ENCODE data around the gene ADAMTS3. TPM values are rescaled to one million over a fixed set of nuclear protein-coding genes. Genes with fewer than 3 reads are reported as not detected.

The ADAMTS3 gene
- total RNA-seq, 1 donor = 2.2 TPM

- no peaks in the 10 kb centered on the region for H3K36me3 ChIP-seq (ENCODE audit: insufficient read depth, low read length)
- TF ChIP-seq CTCF (IDR thresholded peaks at IDR 0.05; ENCODE audit: extremely low read depth, low read depth, low read length) = no peak
- H2AFZ ChIP-seq (ENCODE audit: low read length) = no peak overlapping the region
- no peaks in the 10 kb centered on the region for H3K9me3 ChIP-seq (ENCODE audit: low read depth, low read length)
- DNase-seq (ENCODE audit: insufficient read length, low spot score, missing footprints) = no peak
- peaks cover 4% of the 10 kb centered on the region for H3K4me1 ChIP-seq (ENCODE audit: insufficient read depth, low read length)
- H3K27me3 ChIP-seq (ENCODE audit: insufficient read depth, low read length) = no peaks in the 10 kb centered on the region
- no peak overlapping the region for H3K4me3 ChIP-seq (ENCODE audit: insufficient read depth, low read length)
- no peak overlapping the region for H3K4me2 ChIP-seq (ENCODE audit: insufficient read depth, low read length)
- no peaks in the 10 kb centered on the region for H4K20me1 ChIP-seq (ENCODE audit: insufficient read depth, low read length)
- no peak overlapping the region for H3K27ac ChIP-seq (ENCODE audit: low read depth, low read length)
- no peaks in the 10 kb centered on the region for H3K79me2 ChIP-seq (ENCODE audit: insufficient read depth, low read length)
Observed at GRCh38 chr4:72432975-72433374, 136.0 kb downstream of the ADAMTS3 start.

- Histone ChIP-seq H2AFZ (ENCODE audit: low read length) (no peak overlapping the region), H4K20me1 (ENCODE audit: insufficient read depth, low read length) (no peaks in the 10 kb centered on the region), H3K4me3 (ENCODE audit: insufficient read depth, low read length) (no peak overlapping the region), H3K4me2 (ENCODE audit: insufficient read depth, low read length) (no peak overlapping the region), H3K36me3 (ENCODE audit: insufficient read depth, low read length) (no peaks in the 10 kb centered on the region), H3K4me1 (ENCODE audit: insufficient read depth, low read length) (peaks cover 4% of the 10 kb centered on the region), H3K27ac (ENCODE audit: low read depth, low read length) (no peak overlapping the region), H3K9me3 (ENCODE audit: low read depth, low read length) (no peaks in the 10 kb centered on the region), H3K79me2 (ENCODE audit: insufficient read depth, low read length) (no peaks in the 10 kb centered on the region), H3K27me3 (ENCODE audit: insufficient read depth, low read length) (no peaks in the 10 kb centered on the region)
- no peak for TF ChIP-seq CTCF (IDR thresholded peaks at IDR 0.05; ENCODE audit: extremely low read depth, low read depth, low read length)
- DNase-seq (ENCODE audit: insufficient read length, low spot score, missing footprints) = no peak
Observed at GRCh38 chr4:72432282-72432681, 136.7 kb downstream of the ADAMTS3 start.

GRCh38 chr4:72430988-72431387, 138.0 kb downstream of the ADAMTS3 start:
- TF ChIP-seq CTCF (IDR thresholded peaks at IDR 0.05; ENCODE audit: extremely low read depth, low read depth, low read length) = no peak
- Histone ChIP-seq H3K27ac (ENCODE audit: low read depth, low read length) (no peak overlapping the region), H2AFZ (ENCODE audit: low read length) (no peak overlapping the region), H3K4me2 (ENCODE audit: insufficient read depth, low read length) (no peak overlapping the region), H3K9me3 (ENCODE audit: low read depth, low read length) (no peaks in the 10 kb centered on the region), H3K4me1 (ENCODE audit: insufficient read depth, low read length) (peaks cover 4% of the 10 kb centered on the region), H3K79me2 (ENCODE audit: insufficient read depth, low read length) (no peaks in the 10 kb centered on the region), H4K20me1 (ENCODE audit: insufficient read depth, low read length) (no peaks in the 10 kb centered on the region), H3K27me3 (ENCODE audit: insufficient read depth, low read length) (no peaks in the 10 kb centered on the region), H3K36me3 (ENCODE audit: insufficient read depth, low read length) (no peaks in the 10 kb centered on the region), H3K4me3 (ENCODE audit: insufficient read depth, low read length) (no peak overlapping the region)
- no peak for DNase-seq (ENCODE audit: insufficient read length, low spot score, missing footprints)

GRCh38 chr4:72430050-72430449, 139.0 kb downstream of the ADAMTS3 start:
- H2AFZ ChIP-seq (ENCODE audit: low read length) = no peak overlapping the region
- peaks cover 4% of the 10 kb centered on the region for H3K4me1 ChIP-seq (ENCODE audit: insufficient read depth, low read length)
- H3K27ac ChIP-seq (ENCODE audit: low read depth, low read length) = no peak overlapping the region
- no peaks in the 10 kb centered on the region for H3K9me3 ChIP-seq (ENCODE audit: low read depth, low read length)
- no peak overlapping the region for H3K4me2 ChIP-seq (ENCODE audit: insufficient read depth, low read length)
- H3K36me3 ChIP-seq (ENCODE audit: insufficient read depth, low read length) = no peaks in the 10 kb centered on the region
- no peak for TF ChIP-seq CTCF (IDR thresholded peaks at IDR 0.05; ENCODE audit: extremely low read depth, low read depth, low read length)
- no peaks in the 10 kb centered on the region for H3K27me3 ChIP-seq (ENCODE audit: insufficient read depth, low read length)
- DNase-seq (ENCODE audit: insufficient read length, low spot score, missing footprints) = no peak
- H3K4me3 ChIP-seq (ENCODE audit: insufficient read depth, low read length) = no peak overlapping the region
- no peaks in the 10 kb centered on the region for H3K79me2 ChIP-seq (ENCODE audit: insufficient read depth, low read length)
- no peaks in the 10 kb centered on the region for H4K20me1 ChIP-seq (ENCODE audit: insufficient read depth, low read length)

Measured in osteoblast (primary cell).